22Rv1 (cell line): ENCODE data around the gene C2CD2.

Experiments used
- ZFX ChIP-seq: fragments of 450-650 bp; IDR thresholded peaks from 2 replicates; pipeline ENCODE4 v1.6.1; 2017; ENCODE audit warnings: antibody characterized with exemption, borderline replicate concordance
- TF ChIP-seq, protein P1 (sequence below): fragments of 450-650 bp; IDR thresholded peaks from 2 replicates; pipeline ENCODE4 v1.5.1; 2017; ENCODE audit warnings: mild to moderate bottlenecking

DNA sequence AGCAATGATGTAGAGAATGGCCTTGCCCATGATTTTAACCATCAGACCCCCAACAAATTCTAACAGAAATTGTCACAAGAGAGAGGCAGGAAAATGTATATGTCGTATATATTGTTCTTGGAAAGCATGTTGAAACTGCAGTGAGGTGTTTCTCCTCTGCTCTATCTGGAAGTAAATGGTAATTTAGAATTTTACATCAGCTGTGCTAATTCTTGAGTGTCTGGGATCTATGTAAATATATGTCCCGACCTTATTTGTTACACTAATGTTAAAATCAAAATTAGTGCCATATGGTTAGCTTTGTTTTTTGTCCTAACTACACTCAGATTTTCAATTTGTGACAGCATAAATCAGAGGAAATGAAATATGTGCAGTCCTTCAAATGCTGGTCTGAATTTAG lies 35.9 kb upstream of the C2CD2 start:
- TF ChIP-seq, protein P1, sequence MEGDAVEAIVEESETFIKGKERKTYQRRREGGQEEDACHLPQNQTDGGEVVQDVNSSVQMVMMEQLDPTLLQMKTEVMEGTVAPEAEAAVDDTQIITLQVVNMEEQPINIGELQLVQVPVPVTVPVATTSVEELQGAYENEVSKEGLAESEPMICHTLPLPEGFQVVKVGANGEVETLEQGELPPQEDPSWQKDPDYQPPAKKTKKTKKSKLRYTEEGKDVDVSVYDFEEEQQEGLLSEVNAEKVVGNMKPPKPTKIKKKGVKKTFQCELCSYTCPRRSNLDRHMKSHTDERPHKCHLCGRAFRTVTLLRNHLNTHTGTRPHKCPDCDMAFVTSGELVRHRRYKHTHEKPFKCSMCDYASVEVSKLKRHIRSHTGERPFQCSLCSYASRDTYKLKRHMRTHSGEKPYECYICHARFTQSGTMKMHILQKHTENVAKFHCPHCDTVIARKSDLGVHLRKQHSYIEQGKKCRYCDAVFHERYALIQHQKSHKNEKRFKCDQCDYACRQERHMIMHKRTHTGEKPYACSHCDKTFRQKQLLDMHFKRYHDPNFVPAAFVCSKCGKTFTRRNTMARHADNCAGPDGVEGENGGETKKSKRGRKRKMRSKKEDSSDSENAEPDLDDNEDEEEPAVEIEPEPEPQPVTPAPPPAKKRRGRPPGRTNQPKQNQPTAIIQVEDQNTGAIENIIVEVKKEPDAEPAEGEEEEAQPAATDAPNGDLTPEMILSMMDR, result no peak
- TF ChIP-seq ZFX, result no peak
